ENCODE results near the gene YES1.

Gene YES1

DNA sequence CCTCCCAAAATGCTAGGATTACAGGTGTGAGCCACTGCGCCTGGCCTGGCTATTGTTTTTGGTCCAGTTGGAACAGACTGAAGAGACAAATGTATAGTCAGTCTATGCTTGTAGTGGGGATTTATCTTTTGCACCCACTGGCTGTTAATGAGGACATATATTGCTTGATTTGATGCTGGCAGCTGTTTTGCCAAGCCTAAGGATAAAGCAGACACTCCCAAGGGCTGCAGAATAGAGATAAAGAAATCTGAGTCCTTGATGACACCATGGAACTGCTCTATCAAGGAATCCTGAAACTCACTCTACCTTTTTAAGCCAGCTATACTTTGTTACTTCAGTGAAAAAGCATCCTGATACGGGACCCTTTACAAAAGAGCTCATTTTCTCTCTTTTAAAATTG, 56.5 kb downstream of the YES1 start:
- H3K4me2 ChIP-seq (ENCODE audit: low read depth, low read length): no peak overlapping the region
- DNase-seq: no peak
- no peaks in the 10 kb centered on the region for H4K20me1 ChIP-seq (ENCODE audit: insufficient read depth, low read length)
- no peaks in the 10 kb centered on the region for H3K79me2 ChIP-seq (ENCODE audit: low read length)
- no peaks in the 10 kb centered on the region for H3F3A ChIP-seq (ENCODE audit: insufficient read depth, low read length)
- TF ChIP-seq, protein P1, sequence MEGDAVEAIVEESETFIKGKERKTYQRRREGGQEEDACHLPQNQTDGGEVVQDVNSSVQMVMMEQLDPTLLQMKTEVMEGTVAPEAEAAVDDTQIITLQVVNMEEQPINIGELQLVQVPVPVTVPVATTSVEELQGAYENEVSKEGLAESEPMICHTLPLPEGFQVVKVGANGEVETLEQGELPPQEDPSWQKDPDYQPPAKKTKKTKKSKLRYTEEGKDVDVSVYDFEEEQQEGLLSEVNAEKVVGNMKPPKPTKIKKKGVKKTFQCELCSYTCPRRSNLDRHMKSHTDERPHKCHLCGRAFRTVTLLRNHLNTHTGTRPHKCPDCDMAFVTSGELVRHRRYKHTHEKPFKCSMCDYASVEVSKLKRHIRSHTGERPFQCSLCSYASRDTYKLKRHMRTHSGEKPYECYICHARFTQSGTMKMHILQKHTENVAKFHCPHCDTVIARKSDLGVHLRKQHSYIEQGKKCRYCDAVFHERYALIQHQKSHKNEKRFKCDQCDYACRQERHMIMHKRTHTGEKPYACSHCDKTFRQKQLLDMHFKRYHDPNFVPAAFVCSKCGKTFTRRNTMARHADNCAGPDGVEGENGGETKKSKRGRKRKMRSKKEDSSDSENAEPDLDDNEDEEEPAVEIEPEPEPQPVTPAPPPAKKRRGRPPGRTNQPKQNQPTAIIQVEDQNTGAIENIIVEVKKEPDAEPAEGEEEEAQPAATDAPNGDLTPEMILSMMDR (IDR thresholded peaks at IDR 0.05; ENCODE audit: low read length): no peak
- no peak for TF ChIP-seq EZH2 (optimal IDR thresholded peaks at IDR 0.05; ENCODE audit: low read depth, low read length)
- no peak for TF ChIP-seq EZH2phosphoT487 (IDR thresholded peaks at IDR 0.05; ENCODE audit: low read length)
- no peaks in the 10 kb centered on the region for H3K27me3 ChIP-seq (replicated peaks; ENCODE audit: insufficient read depth, low read length)
- H3K9ac ChIP-seq (ENCODE audit: low read length): no peak overlapping the region
- no peak overlapping the region for H3K27ac ChIP-seq (ENCODE audit: low read length)
- H3K4me3 ChIP-seq (ENCODE audit: low read length): no peak overlapping the region
- no peaks in the 10 kb centered on the region for H3K4me1 ChIP-seq (ENCODE audit: low read length)
- H3K36me3 ChIP-seq (replicated peaks; ENCODE audit: insufficient read depth, low read length): no peaks in the 10 kb centered on the region
- no peak overlapping the region for H2AFZ ChIP-seq (ENCODE audit: low read length)
- no peaks in the 10 kb centered on the region for H3K9me2 ChIP-seq (replicated peaks; ENCODE audit: insufficient read depth, low read length)
- H3K9me3 ChIP-seq (replicated peaks; ENCODE audit: insufficient read depth, low read length): no peaks in the 10 kb centered on the region

DNA sequence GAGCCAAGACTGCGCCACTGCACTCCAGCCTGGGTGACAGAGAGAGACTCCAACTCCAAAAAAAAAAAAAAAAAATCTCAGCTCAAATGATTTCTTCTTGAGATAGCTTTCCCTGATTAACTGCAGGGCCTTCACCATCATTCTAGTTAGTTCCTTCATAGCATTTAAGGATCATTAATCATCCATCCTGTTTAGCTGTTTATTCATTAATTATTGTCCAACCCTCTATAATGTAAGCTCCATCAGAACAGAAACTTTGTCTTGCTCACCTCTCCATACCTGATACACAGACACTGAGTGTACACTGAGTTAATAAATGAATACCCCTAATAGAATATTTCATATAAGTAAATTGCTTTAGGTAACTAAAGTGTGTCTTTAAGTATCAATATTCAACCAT, 57.4 kb downstream of the YES1 start:
- Histone ChIP-seq H3K36me3 (replicated peaks; ENCODE audit: insufficient read depth, low read length) (no peaks in the 10 kb centered on the region), H3K9me3 (replicated peaks; ENCODE audit: insufficient read depth, low read length) (no peaks in the 10 kb centered on the region)
- DNase-seq: no peak

DNA sequence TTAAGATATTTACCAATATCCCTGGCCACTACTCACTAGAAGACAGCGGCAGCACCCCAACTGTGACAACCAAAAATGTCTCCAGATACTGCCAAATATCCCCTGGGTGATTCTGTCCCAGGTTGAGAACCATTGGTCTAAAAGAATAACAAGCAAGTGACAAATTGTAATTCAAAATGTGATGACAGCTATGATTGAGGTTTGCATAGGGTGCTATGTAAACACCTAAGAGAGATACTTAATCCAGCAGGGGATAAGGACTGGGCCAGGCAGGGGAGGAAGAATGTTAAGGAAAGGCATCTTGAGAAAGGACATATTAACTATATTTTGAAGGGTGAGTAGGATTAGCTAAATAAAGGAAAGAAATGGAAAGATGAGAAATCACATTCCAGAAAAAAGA, 61.6 kb downstream of the YES1 start:
- no peaks in the 10 kb centered on the region for H3K4me1 ChIP-seq (ENCODE audit: low read length)
- no peaks in the 10 kb centered on the region for H3K9me3 ChIP-seq (replicated peaks; ENCODE audit: insufficient read depth, low read length)
- H3K4me2 ChIP-seq (ENCODE audit: low read depth, low read length): no peak overlapping the region
- no peak overlapping the region for H3K9ac ChIP-seq (ENCODE audit: low read length)
- H3K9me2 ChIP-seq (replicated peaks; ENCODE audit: insufficient read depth, low read length): no peaks in the 10 kb centered on the region
- H3K27ac ChIP-seq (ENCODE audit: low read length): no peak overlapping the region
- no peaks in the 10 kb centered on the region for H3F3A ChIP-seq (ENCODE audit: insufficient read depth, low read length)
- TF ChIP-seq EZH2phosphoT487 (IDR thresholded peaks at IDR 0.05; ENCODE audit: low read length) (no peak), EZH2 (optimal IDR thresholded peaks at IDR 0.05; ENCODE audit: low read depth, low read length) (no peak)
- TF ChIP-seq, protein P1 (IDR thresholded peaks at IDR 0.05; ENCODE audit: low read length): no peak
- H3K27me3 ChIP-seq (replicated peaks; ENCODE audit: insufficient read depth, low read length): no peaks in the 10 kb centered on the region
- H3K79me2 ChIP-seq (ENCODE audit: low read length): no peaks in the 10 kb centered on the region
- no peak overlapping the region for H2AFZ ChIP-seq (ENCODE audit: low read length)
- no peak for DNase-seq
- no peak overlapping the region for H3K4me3 ChIP-seq (ENCODE audit: low read length)
- H3K36me3 ChIP-seq (replicated peaks; ENCODE audit: insufficient read depth, low read length): no peaks in the 10 kb centered on the region
- no peaks in the 10 kb centered on the region for H4K20me1 ChIP-seq (ENCODE audit: insufficient read depth, low read length)

More for the DNA sequence above, 57.4 kb downstream of the YES1 start:
- Histone ChIP-seq H4K20me1 (ENCODE audit: insufficient read depth, low read length) (no peaks in the 10 kb centered on the region), H3K27ac (ENCODE audit: low read length) (no peak overlapping the region), H3K4me1 (ENCODE audit: low read length) (no peaks in the 10 kb centered on the region), H3K9me2 (replicated peaks; ENCODE audit: insufficient read depth, low read length) (no peaks in the 10 kb centered on the region), H2AFZ (ENCODE audit: low read length) (no peak overlapping the region), H3K4me2 (ENCODE audit: low read depth, low read length) (no peak overlapping the region), H3K9ac (ENCODE audit: low read length) (no peak overlapping the region), H3K79me2 (ENCODE audit: low read length) (no peaks in the 10 kb centered on the region), H3F3A (ENCODE audit: insufficient read depth, low read length) (no peaks in the 10 kb centered on the region), H3K27me3 (replicated peaks; ENCODE audit: insufficient read depth, low read length) (no peaks in the 10 kb centered on the region), H3K4me3 (ENCODE audit: low read length) (no peak overlapping the region)
- TF ChIP-seq EZH2 (optimal IDR thresholded peaks at IDR 0.05; ENCODE audit: low read depth, low read length) (no peak), EZH2phosphoT487 (IDR thresholded peaks at IDR 0.05; ENCODE audit: low read length) (no peak)
- TF ChIP-seq, protein P1 (IDR thresholded peaks at IDR 0.05; ENCODE audit: low read length): no peak

Measured in MM.1S (cell line).